Measurements from ENCODE around the gene FOXP1. TPM values are rescaled to one million over a fixed set of nuclear protein-coding genes. Genes with fewer than 3 reads are reported as not detected.

Gene FOXP1
- total RNA-seq, 1 experiment from 2014 or later: 58.4 TPM

GRCh38 chr3:71219744-71220638, 363.5 kb downstream of the FOXP1 start:
- intact Hi-C loops (cut with micrococcal nuclease; ENCODE audit: unreplicated experiment): loop anchor here (10.0 kb wide), 1 partner anchor 175 kb away; no protein-coding TSS in a partner anchor
- BruUV-seq (replicated peaks): no TSS peak
- DNase-seq (ENCODE audit: low spot score): no peak
- Histone ChIP-seq H3K36me3 (ENCODE audit: insufficient read depth, low read length, poor library complexity, severe bottlenecking) (no peaks in the 10 kb centered on the region), H3K27ac (ENCODE audit: low read depth, low read length, poor library complexity, severe bottlenecking) (no peak overlapping the region), H3K4me3 (ENCODE audit: low read depth, low read length, poor library complexity, severe bottlenecking) (no peak overlapping the region), H3K27me3 (replicated peaks; ENCODE audit: insufficient read depth, low read depth, low read length, poor library complexity) (no peaks in the 10 kb centered on the region), H3K9me3 (ENCODE audit: low read depth, low read length, poor library complexity, severe bottlenecking) (no peaks in the 10 kb centered on the region), H3K4me1 (ENCODE audit: insufficient read depth, low read length, poor library complexity, severe bottlenecking) (no peaks in the 10 kb centered on the region)
- TF ChIP-seq, protein P1, sequence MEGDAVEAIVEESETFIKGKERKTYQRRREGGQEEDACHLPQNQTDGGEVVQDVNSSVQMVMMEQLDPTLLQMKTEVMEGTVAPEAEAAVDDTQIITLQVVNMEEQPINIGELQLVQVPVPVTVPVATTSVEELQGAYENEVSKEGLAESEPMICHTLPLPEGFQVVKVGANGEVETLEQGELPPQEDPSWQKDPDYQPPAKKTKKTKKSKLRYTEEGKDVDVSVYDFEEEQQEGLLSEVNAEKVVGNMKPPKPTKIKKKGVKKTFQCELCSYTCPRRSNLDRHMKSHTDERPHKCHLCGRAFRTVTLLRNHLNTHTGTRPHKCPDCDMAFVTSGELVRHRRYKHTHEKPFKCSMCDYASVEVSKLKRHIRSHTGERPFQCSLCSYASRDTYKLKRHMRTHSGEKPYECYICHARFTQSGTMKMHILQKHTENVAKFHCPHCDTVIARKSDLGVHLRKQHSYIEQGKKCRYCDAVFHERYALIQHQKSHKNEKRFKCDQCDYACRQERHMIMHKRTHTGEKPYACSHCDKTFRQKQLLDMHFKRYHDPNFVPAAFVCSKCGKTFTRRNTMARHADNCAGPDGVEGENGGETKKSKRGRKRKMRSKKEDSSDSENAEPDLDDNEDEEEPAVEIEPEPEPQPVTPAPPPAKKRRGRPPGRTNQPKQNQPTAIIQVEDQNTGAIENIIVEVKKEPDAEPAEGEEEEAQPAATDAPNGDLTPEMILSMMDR (conservative IDR thresholded peaks at IDR 0.05; ENCODE audit: low read depth, low read length): no peak
- no peak for TF ChIP-seq EZH2 (IDR thresholded peaks at IDR 0.05; ENCODE audit: borderline replicate concordance, low read depth, low read length, poor library complexity, severe bottlenecking)
- ChIA-PET CTCF (no interaction called here), POLR2A (ENCODE audit: low non-redundant PET) (no interaction called here)

DNA sequence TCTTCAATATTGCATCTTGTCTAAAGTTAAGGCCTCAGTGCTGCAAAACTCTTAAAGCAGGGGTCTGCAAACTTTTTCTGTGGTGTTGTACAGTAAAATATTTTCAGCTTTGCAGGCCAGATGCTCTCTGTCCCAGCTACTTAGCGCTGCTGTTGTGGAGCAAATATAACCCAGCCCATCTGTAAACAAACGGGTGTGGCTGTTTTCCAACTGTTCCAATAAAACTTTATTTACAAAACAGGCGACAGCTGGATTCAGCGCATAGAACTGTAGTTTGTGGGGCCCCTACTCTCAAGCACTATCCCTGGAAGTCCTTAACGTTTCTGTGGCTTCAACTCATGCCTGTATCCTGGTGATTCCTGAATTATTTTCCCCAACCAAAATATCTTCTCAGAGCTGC, 365.0 kb downstream of the FOXP1 start:
- Histone ChIP-seq H3K27me3 (replicated peaks; ENCODE audit: insufficient read depth, low read depth, low read length, poor library complexity) (no peaks in the 10 kb centered on the region), H3K9me3 (ENCODE audit: low read depth, low read length, poor library complexity, severe bottlenecking) (no peaks in the 10 kb centered on the region), H3K36me3 (ENCODE audit: insufficient read depth, low read length, poor library complexity, severe bottlenecking) (no peaks in the 10 kb centered on the region), H3K27ac (ENCODE audit: low read depth, low read length, poor library complexity, severe bottlenecking) (no peak overlapping the region), H3K4me3 (ENCODE audit: low read depth, low read length, poor library complexity, severe bottlenecking) (no peak overlapping the region), H3K4me1 (ENCODE audit: insufficient read depth, low read length, poor library complexity, severe bottlenecking) (no peaks in the 10 kb centered on the region)
- intact Hi-C loops (cut with micrococcal nuclease; ENCODE audit: unreplicated experiment): no loop called here
- POLR2A ChIA-PET (ENCODE audit: low non-redundant PET): no interaction called here
- no peak for DNase-seq (ENCODE audit: low spot score)
- CTCF ChIA-PET: no interaction called here
- TF ChIP-seq EZH2 (IDR thresholded peaks at IDR 0.05; ENCODE audit: borderline replicate concordance, low read depth, low read length, poor library complexity, severe bottlenecking): no peak
- TF ChIP-seq, protein P1 (conservative IDR thresholded peaks at IDR 0.05; ENCODE audit: low read depth, low read length): no peak
- BruUV-seq (replicated peaks): no TSS peak

DNA sequence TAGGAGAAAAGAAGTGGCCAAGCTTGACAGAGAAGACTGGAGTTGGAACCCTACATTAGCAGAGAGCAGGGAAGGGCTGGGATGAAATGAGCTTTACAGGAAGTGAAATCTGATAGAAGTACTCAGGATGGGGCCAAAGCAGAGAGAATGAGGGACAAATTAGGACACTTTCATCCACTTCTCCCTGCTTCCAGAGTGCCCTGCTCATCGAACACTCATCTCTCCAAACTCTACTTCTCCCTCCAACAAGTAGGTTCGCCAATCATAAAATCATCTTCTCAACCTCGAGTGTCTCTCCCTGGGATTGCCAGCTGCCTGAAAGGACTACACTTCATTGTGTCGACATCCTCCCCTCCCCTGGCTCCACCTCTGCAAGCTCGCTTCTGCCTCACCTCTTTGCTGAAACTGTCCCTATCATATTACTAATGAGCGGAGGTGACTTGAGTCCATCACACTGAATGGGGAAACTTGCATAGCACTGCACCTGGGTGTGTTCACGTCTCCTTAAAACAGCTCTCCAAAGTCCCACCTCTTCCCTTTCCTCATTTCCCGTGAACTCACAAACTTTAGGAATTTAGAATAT, 365.8 kb downstream of the FOXP1 start:
- no peak for DNase-seq (ENCODE audit: low spot score)
- H3K4me1 ChIP-seq (ENCODE audit: insufficient read depth, low read length, poor library complexity, severe bottlenecking): no peaks in the 10 kb centered on the region
- intact Hi-C loops (cut with micrococcal nuclease; ENCODE audit: unreplicated experiment): no loop called here
- H3K27me3 ChIP-seq (replicated peaks; ENCODE audit: insufficient read depth, low read depth, low read length, poor library complexity): no peaks in the 10 kb centered on the region
- no peak overlapping the region for H3K27ac ChIP-seq (ENCODE audit: low read depth, low read length, poor library complexity, severe bottlenecking)
- CTCF ChIA-PET: no interaction called here
- POLR2A ChIA-PET (ENCODE audit: low non-redundant PET): no interaction called here
- no TSS peak for BruUV-seq (replicated peaks)
- no peak overlapping the region for H3K4me3 ChIP-seq (ENCODE audit: low read depth, low read length, poor library complexity, severe bottlenecking)
- no peaks in the 10 kb centered on the region for H3K36me3 ChIP-seq (ENCODE audit: insufficient read depth, low read length, poor library complexity, severe bottlenecking)
- no peaks in the 10 kb centered on the region for H3K9me3 ChIP-seq (ENCODE audit: low read depth, low read length, poor library complexity, severe bottlenecking)
- TF ChIP-seq, protein P1 (conservative IDR thresholded peaks at IDR 0.05; ENCODE audit: low read depth, low read length): no peak
- no peak for TF ChIP-seq EZH2 (IDR thresholded peaks at IDR 0.05; ENCODE audit: borderline replicate concordance, low read depth, low read length, poor library complexity, severe bottlenecking)
